Endothelial cell of umbilical vein (primary cell): ENCODE measurements around the gene CELA1. TPM values are rescaled to one million over a fixed set of nuclear protein-coding genes. Genes with fewer than 3 reads are reported as not detected.
"Not testable (repeated sequence)": the region's sequence is repeated elsewhere in the genome, so short reads cannot be mapped to it uniquely, and the experiment has no call there.

Experiments
- BruUV-seq: library from RNA; stranded (reverse); fragments of 400-500 nt; replicated peaks from 2 replicates; lab custom pipeline; 2021; lab: Mats Ljungman, UMichigan
- CTCF ChIA-PET: fragments of 300-600, 350-600 bp; sonication (Branson Sonifier 250); formaldehyde crosslinking; loops from one replicate; lab custom pipeline; 2021; ENCODE audit warnings: antibody characterized with exemption, inconsistent platforms; lab: Charles Lee
- POLR2A ChIA-PET: fragments of 300-600, 350-600 bp; sonication (Branson Sonifier 250); formaldehyde crosslinking; loops from one replicate; lab custom pipeline; 2021; ENCODE audit warnings: antibody characterized with exemption, inconsistent platforms; lab: Charles Lee
- DNase-seq: peaks from one replicate; pipeline ENCODE4 v3.0.0-alpha.2; 2011; ENCODE audit warnings: low read depth, low spot score
- FAIRE-seq: peaks from 2 replicates; lab custom pipeline; 2011; peaks lifted over from hg19 to GRCh38; lab: Jason Lieb, UNC
- H2AFZ ChIP-seq: 2 replicates; pipeline ENCODE4 v1.6.0; 2012; ENCODE audit warnings: low read depth, low read length, control low read depth, inconsistent platforms
- H3K27ac ChIP-seq: 2 replicates; pipeline ENCODE4 v1.5.1; 2011; ENCODE audit warnings: low read depth, mild to moderate bottlenecking, control low read depth, low read length, moderate library complexity; ENCODE audit not compliant: insufficient read depth
- H3K27me3 ChIP-seq, 2 experiments: 2 replicates each; pipeline versions ENCODE4 v1.6.0 to v1.6.1; 2011; ENCODE audit warnings: low read length in 2 of 2, mixed read lengths in 1 of 2; ENCODE audit not compliant: control insufficient read depth in 2 of 2, insufficient read depth in 2 of 2
- H3K36me3 ChIP-seq, 2 experiments: 2 replicates in 1 of 2; 3 replicates in 1 of 2; pipeline ENCODE4 v1.5.1; 2011; ENCODE audit warnings: low read length in 2 of 2, mild to moderate bottlenecking in 1 of 2, moderate library complexity in 1 of 2; ENCODE audit not compliant: control insufficient read depth in 2 of 2, insufficient read depth in 2 of 2; ENCODE audit errors: extremely low read depth in 1 of 2
- H3K4me1 ChIP-seq: 3 replicates; pipeline ENCODE4 v1.5.1; 2011; ENCODE audit warnings: mild to moderate bottlenecking, low read length; ENCODE audit not compliant: control insufficient read depth, insufficient read depth; ENCODE audit errors: extremely low read depth
- H3K4me2 ChIP-seq: 2 replicates; pipeline ENCODE4 v1.6.1; 2011; ENCODE audit warnings: low read length, control low read depth, mixed read lengths; ENCODE audit not compliant: insufficient read depth
- H3K4me3 ChIP-seq, 3 experiments: fragments of 200-600 bp in 1 of 3; sonication (generic), shearing (Covaris generic) in 1 of 3; replicated peaks in 1 of 3; 2 replicates each; pipeline ENCODE4 v1.5.1; 2011 to 2016; ENCODE audit warnings: control low read depth in 3 of 3, low read length in 3 of 3, mild to moderate bottlenecking in 2 of 3, inconsistent platforms in 1 of 3, low read depth in 1 of 3, moderate library complexity in 1 of 3; ENCODE audit not compliant: insufficient read depth in 1 of 3
- H3K79me2 ChIP-seq: 2 replicates; pipeline ENCODE4 v1.6.0; 2012; ENCODE audit warnings: low read length, inconsistent platforms; ENCODE audit not compliant: control insufficient read depth, insufficient read depth
- H3K9ac ChIP-seq: replicated peaks from 2 replicates; pipeline ENCODE3; 2011; ENCODE audit warnings: low read length, control low read depth; ENCODE audit not compliant: insufficient read depth; ENCODE audit errors: extremely low read depth
- H3K9me1 ChIP-seq: replicated peaks from 3 replicates; pipeline ENCODE4 v1.6.0; 2011; ENCODE audit warnings: mild to moderate bottlenecking, low read length; ENCODE audit not compliant: control insufficient read depth, insufficient read depth; ENCODE audit errors: extremely low read depth
- H3K9me3 ChIP-seq: replicated peaks from 2 replicates; pipeline ENCODE4 v1.5.1; 2012; ENCODE audit warnings: low read length, inconsistent platforms; ENCODE audit not compliant: control insufficient read depth, insufficient read depth
- H4K20me1 ChIP-seq: replicated peaks from 2 replicates; pipeline ENCODE3; 2011; ENCODE audit warnings: mild to moderate bottlenecking, low read length; ENCODE audit not compliant: control insufficient read depth, insufficient read depth; ENCODE audit errors: extremely low read depth
- EZH2 ChIP-seq: IDR thresholded peaks from 2 replicates; pipeline ENCODE4 v1.6.1; 2012; ENCODE audit warnings: borderline replicate concordance, low read depth, mild to moderate bottlenecking, moderate library complexity, low read length, inconsistent platforms; ENCODE audit not compliant: severe bottlenecking
- FOS ChIP-seq: IDR thresholded peaks from 2 replicates; pipeline ENCODE4 v1.6.1; 2011; ENCODE audit warnings: mild to moderate bottlenecking, low read length, moderate library complexity, borderline replicate concordance; ENCODE audit not compliant: insufficient read depth
- GATA2 ChIP-seq: IDR thresholded peaks from 2 replicates; pipeline ENCODE4 v1.7.0; 2011; ENCODE audit warnings: low read depth, mild to moderate bottlenecking, moderate library complexity, mixed read lengths, low read length; ENCODE audit not compliant: insufficient read length, insufficient read depth
- JUN ChIP-seq: IDR thresholded peaks from 2 replicates; pipeline ENCODE4 v1.6.1; 2011; ENCODE audit warnings: borderline replicate concordance, low read depth; ENCODE audit not compliant: insufficient read length, insufficient read depth
- MYC ChIP-seq: IDR thresholded peaks from one replicate; pipeline ENCODE4 v1.6.1; 2011; ENCODE audit warnings: mild to moderate bottlenecking, low read depth, low read length
- POLR2A ChIP-seq: IDR thresholded peaks from 2 replicates; pipeline ENCODE4 v1.6.1; 2012; ENCODE audit warnings: low read depth, mild to moderate bottlenecking, control low read depth, low read length
- POLR2AphosphoS5 ChIP-seq: IDR thresholded peaks from 2 replicates; pipeline ENCODE4 v1.6.1; 2012; ENCODE audit warnings: low read depth, mild to moderate bottlenecking, control low read depth, low read length, moderate library complexity; ENCODE audit not compliant: insufficient read depth
- dilution Hi-C: fragments of 300-500 bp; cut with MboI; formaldehyde crosslinking; loops from one replicate; pipeline ENCODE4 v1.15.0; 2019; ENCODE audit warnings: low sequenced_read_pairs; ENCODE audit not compliant: extremely low pct_ligation_motif_present
- intact Hi-C: fragments of 100-400 bp; cut with micrococcal nuclease; formaldehyde crosslinking; loops from one replicate; pipeline ENCODE4 v1.10.0; 2022
- polyA plus RNA-seq, 4 experiments: library from polyadenylated mRNA; depleted of rRNA in 3 of 4; stranded (reverse) in 3 of 4; unstranded in 1 of 4; fragments of >200 nt; gene quantifications; 2 replicates each; pipeline versions ENCODE4 v1.2.1 to v1.2.3, GENCODE V29; 2011 to 2012; ENCODE audit warnings: missing spikeins in 1 of 4
- total RNA-seq: library from RNA; stranded (reverse); gene quantifications from 2 replicates; pipeline ENCODE4 v1.2.3, GENCODE V29; 2021
- TF ChIP-seq, protein P1 (sequence below), 2 donors: IDR thresholded peaks; 1 replicate in 1 of 2; 2 replicates in 1 of 2; pipeline ENCODE4 v1.5.1; 2011; ENCODE audit warnings: low read length in 2 of 2, mild to moderate bottlenecking in 2 of 2, moderate library complexity in 2 of 2, control low read depth in 1 of 2, inconsistent platforms in 1 of 2, low read depth in 1 of 2; ENCODE audit not compliant: insufficient read depth in 1 of 2; ENCODE audit errors: extremely low read depth in 1 of 2
- TF ChIP-seq, protein P2 (sequence below): IDR thresholded peaks from 2 replicates; pipeline ENCODE4 v1.6.1; 2011; ENCODE audit not compliant: insufficient read depth, insufficient read length

Gene CELA1
- total and polyA plus RNA-seq, 2 donors (not counting 3 experiments of a cell fraction or from before 2014, with no cell fraction given): not detected

DNA sequence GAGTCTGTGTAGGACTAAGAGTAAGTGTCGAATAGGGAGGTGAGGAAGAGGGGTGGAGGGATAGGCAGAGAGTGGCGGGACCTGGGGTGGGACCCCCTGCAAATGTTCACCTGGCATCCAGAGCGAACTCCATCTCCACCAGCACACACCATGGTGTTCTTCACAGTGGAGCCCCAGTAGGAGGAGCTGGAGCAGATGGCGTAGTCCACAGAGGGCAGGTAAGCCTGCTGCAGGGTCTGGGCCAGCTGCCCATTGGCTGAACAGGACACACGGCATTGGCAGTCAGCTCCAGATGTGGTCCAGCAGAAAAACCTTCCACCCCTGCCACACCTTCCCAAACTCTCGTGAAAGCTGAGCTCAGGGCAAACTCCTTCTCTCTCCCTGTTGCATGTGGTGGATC is 6.7 kb downstream of the CELA1 start:
- BruUV-seq: no TSS peak
- FAIRE-seq (no peak), DNase-seq (no peak)
- dilution Hi-C loops: no loop called here
- Histone ChIP-seq H3K79me2 (no peaks in the 10 kb centered on the region), H3K9me3 (no peaks in the 10 kb centered on the region), H3K27me3 (no peaks in the 10 kb centered on the region), H3K4me2 (no peak overlapping the region), H3K9ac (no peak overlapping the region), H3K4me1 (no peaks in the 10 kb centered on the region), H3K9me1 (no peaks in the 10 kb centered on the region), H2AFZ (no peak overlapping the region), H3K36me3 (no peaks in the 10 kb centered on the region), H3K27ac (no peak overlapping the region), H4K20me1 (no peaks in the 10 kb centered on the region), H3K4me3 (no peak overlapping the region)
- CTCF ChIA-PET: interaction anchor here (1.0 to 3.7 kb wide), 5 partner anchors 78 to 514 kb away, joined by 3 to 27 read pairs (median 21); partner anchors contain the start of gene POU6F1
- POLR2A ChIA-PET: no interaction called here
- TF ChIP-seq, protein P1, sequence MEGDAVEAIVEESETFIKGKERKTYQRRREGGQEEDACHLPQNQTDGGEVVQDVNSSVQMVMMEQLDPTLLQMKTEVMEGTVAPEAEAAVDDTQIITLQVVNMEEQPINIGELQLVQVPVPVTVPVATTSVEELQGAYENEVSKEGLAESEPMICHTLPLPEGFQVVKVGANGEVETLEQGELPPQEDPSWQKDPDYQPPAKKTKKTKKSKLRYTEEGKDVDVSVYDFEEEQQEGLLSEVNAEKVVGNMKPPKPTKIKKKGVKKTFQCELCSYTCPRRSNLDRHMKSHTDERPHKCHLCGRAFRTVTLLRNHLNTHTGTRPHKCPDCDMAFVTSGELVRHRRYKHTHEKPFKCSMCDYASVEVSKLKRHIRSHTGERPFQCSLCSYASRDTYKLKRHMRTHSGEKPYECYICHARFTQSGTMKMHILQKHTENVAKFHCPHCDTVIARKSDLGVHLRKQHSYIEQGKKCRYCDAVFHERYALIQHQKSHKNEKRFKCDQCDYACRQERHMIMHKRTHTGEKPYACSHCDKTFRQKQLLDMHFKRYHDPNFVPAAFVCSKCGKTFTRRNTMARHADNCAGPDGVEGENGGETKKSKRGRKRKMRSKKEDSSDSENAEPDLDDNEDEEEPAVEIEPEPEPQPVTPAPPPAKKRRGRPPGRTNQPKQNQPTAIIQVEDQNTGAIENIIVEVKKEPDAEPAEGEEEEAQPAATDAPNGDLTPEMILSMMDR (IDR thresholded peaks at IDR 0.05; ENCODE audit: extremely low read depth in 1 of 2, insufficient read depth in 1 of 2, low read depth in 1 of 2, low read length in 2 of 2): no peak
- TF ChIP-seq GATA2 (no peak), POLR2A (no peak), MYC (no peak), FOS (no peak), POLR2AphosphoS5 (no peak), JUN (no peak), EZH2 (no peak)
- TF ChIP-seq, protein P2, sequence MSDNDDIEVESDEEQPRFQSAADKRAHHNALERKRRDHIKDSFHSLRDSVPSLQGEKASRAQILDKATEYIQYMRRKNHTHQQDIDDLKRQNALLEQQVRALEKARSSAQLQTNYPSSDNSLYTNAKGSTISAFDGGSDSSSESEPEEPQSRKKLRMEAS: no peak
- intact Hi-C loops: no loop called here

DNA sequence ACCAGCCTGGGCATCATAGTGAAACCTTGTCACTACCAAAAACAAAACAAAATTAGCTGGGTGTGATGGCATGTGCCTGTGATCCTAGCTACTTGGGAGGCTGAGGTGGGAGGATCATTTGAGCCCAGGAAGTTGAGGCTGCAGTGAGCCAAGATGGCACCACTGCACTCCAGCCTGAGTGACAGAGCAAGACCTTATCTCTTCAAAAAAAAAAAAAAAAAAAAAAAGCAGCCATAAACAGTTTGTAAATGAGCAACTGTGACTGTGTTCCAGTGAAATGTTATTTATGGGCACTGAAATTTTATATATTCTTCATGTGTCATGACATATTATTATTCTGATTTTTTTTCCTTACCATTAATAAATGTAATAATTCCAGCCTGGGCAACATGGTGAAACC is 9.1 kb downstream of the CELA1 start:
- H3K9ac ChIP-seq, H3K27me3 ChIP-seq, H3K27ac ChIP-seq, CTCF ChIA-PET, BruUV-seq, H3K4me1 ChIP-seq, H3K9me3 ChIP-seq, H3K79me2 ChIP-seq, intact Hi-C loops, H3K4me3 ChIP-seq, DNase-seq, H3K4me2 ChIP-seq, H3K36me3 ChIP-seq, dilution Hi-C loops, H4K20me1 ChIP-seq, H3K9me1 ChIP-seq, H2AFZ ChIP-seq, FAIRE-seq: not testable (repeated sequence)
- POLR2A ChIA-PET: interaction anchor here (0.5 kb wide), 1 partner anchor 512 kb away, joined by 3 read pairs; no protein-coding TSS in a partner anchor
